SK-N-SH (cell line): ENCODE data around the gene LHX6. TPM values are rescaled to one million over a fixed set of nuclear protein-coding genes. Genes with fewer than 3 reads are reported as not detected.

Experiments used
- CTCF ChIA-PET: fragments of 300-600, 350-600 bp; formaldehyde crosslinking; extraction: SDS; loops from one replicate; lab custom pipeline; 2021; lab: Yijun Ruan, JAX
- POLR2A ChIA-PET: fragments of 350-600 bp; sonication (Branson Sonifier 250); formaldehyde crosslinking; extraction: SDS; loops from one replicate; lab custom pipeline; 2020; ENCODE audit warnings: antibody characterized with exemption, inconsistent platforms; lab: Yijun Ruan, JAX
- DNase-seq: peaks from one replicate; pipeline ENCODE4 v3.0.0; 2012
- H2AFZ ChIP-seq: fragments of 200-600 bp; sonication (generic); 2 replicates; pipeline ENCODE4 v1.8.1; 2016; ENCODE audit warnings: antibody characterized with exemption, mild to moderate bottlenecking, low read depth
- H3F3A ChIP-seq: fragments of 200-600 bp; sonication (generic); replicated peaks from 2 replicates; pipeline ENCODE3; 2016; ENCODE audit warnings: antibody characterized with exemption, mild to moderate bottlenecking; ENCODE audit not compliant: insufficient read depth
- H3K27ac ChIP-seq, 2 experiments: fragments of 200-500 bp in 1 of 2; fragments of 200-600 bp in 1 of 2; sonication (Bioruptor generic) in 1 of 2; sonication (generic), shearing (Covaris generic) in 1 of 2; 2 replicates each; pipeline versions ENCODE4 v1.5.1 to v1.6.1; 2014 to 2016; ENCODE audit warnings: low read depth in 2 of 2, inconsistent platforms in 1 of 2, low read length in 1 of 2, mild to moderate bottlenecking in 1 of 2, mixed read lengths in 1 of 2
- H3K27me3 ChIP-seq: fragments of 200-600 bp; sonication (generic), shearing (Covaris generic); 2 replicates; pipeline ENCODE4 v1.6.1; 2016; ENCODE audit warnings: mixed run types; ENCODE audit not compliant: insufficient read depth
- H3K36me3 ChIP-seq, 2 experiments: fragments of 200-500 bp in 1 of 2; fragments of 200-600 bp in 1 of 2; sonication (Bioruptor generic) in 1 of 2; sonication (generic) in 1 of 2; replicated peaks in 1 of 2; 2 replicates each; pipeline versions ENCODE3 to v1.5.1; 2014 to 2016; ENCODE audit warnings: low read length in 1 of 2, mild to moderate bottlenecking in 1 of 2; ENCODE audit not compliant: insufficient read depth in 2 of 2, control insufficient read depth in 1 of 2
- H3K4me1 ChIP-seq, 2 experiments: fragments of 200-500 bp in 1 of 2; fragments of 200-600 bp in 1 of 2; sonication (Bioruptor generic) in 1 of 2; sonication (generic), shearing (Covaris generic) in 1 of 2; 2 replicates each; pipeline versions ENCODE4 v1.5.1 to v1.6.1; 2014 to 2016; ENCODE audit warnings: low read depth in 1 of 2, low read length in 1 of 2, mixed run types in 1 of 2; ENCODE audit not compliant: insufficient read depth in 2 of 2, control insufficient read depth in 1 of 2
- H3K4me2 ChIP-seq: fragments of 200-600 bp; sonication (generic), shearing (Covaris generic); 2 replicates; pipeline ENCODE4 v1.6.1; 2017; ENCODE audit warnings: mixed run types
- H3K4me3 ChIP-seq, 2 experiments: fragments of 200-500 bp in 1 of 2; fragments of 200-600 bp in 1 of 2; sonication (Bioruptor generic) in 1 of 2; sonication (generic), shearing (Covaris generic) in 1 of 2; 2 replicates each; pipeline versions ENCODE4 v1.5.1 to v1.8.1; 2014 to 2016; ENCODE audit warnings: low read depth in 2 of 2, inconsistent platforms in 1 of 2, low read length in 1 of 2, mild to moderate bottlenecking in 1 of 2, mixed read lengths in 1 of 2, moderate library complexity in 1 of 2
- H3K79me2 ChIP-seq: fragments of 200-600 bp; sonication (generic); 2 replicates; pipeline ENCODE4 v1.8.1; 2017; ENCODE audit warnings: mild to moderate bottlenecking; ENCODE audit not compliant: insufficient read depth
- H3K9ac ChIP-seq: fragments of 200-600 bp; sonication (generic); 2 replicates; pipeline ENCODE4 v1.6.1; 2017; ENCODE audit warnings: mixed run types
- H3K9me2 ChIP-seq: fragments of 200-600 bp; sonication (generic); 2 replicates; pipeline ENCODE4 v1.6.1; 2017; ENCODE audit warnings: mixed run types
- H3K9me3 ChIP-seq: fragments of 200-600 bp; sonication (generic); 2 replicates; pipeline ENCODE4 v1.6.1; 2017; ENCODE audit warnings: mixed run types, mild to moderate bottlenecking, moderate library complexity
- H4K20me1 ChIP-seq: fragments of 200-600 bp; sonication (generic); 2 replicates; pipeline ENCODE4 v1.6.1; 2017; ENCODE audit warnings: mild to moderate bottlenecking, mixed run types; ENCODE audit not compliant: insufficient read depth
- ELF1 ChIP-seq: IDR thresholded peaks from 2 replicates; pipeline ENCODE4 v1.4.0; 2012
- EZH2phosphoT487 ChIP-seq: fragments of 200-600 bp; sonication (generic); IDR thresholded peaks from 2 replicates; pipeline ENCODE4 v1.6.1; 2017; ENCODE audit warnings: low read depth, mixed run types, mild to moderate bottlenecking, antibody characterized with exemption, moderate library complexity, borderline replicate concordance
- FOSL2 ChIP-seq: IDR thresholded peaks from 2 replicates; pipeline ENCODE4 v1.4.0; 2012; ENCODE audit warnings: low read depth, mild to moderate bottlenecking, moderate library complexity, borderline replicate concordance
- GABPA ChIP-seq: IDR thresholded peaks from 2 replicates; pipeline ENCODE4 v1.4.0; 2012; ENCODE audit warnings: low read depth, mild to moderate bottlenecking
- GATA2 ChIP-seq: sonication (generic); formaldehyde crosslinking; IDR thresholded peaks from 2 replicates; pipeline ENCODE4 v1.5.0; 2020; ENCODE audit warnings: mild to moderate bottlenecking, missing genetic modification reagents
- MEF2A ChIP-seq: IDR thresholded peaks from 2 replicates; pipeline ENCODE4 v1.4.0; 2012; ENCODE audit warnings: low read depth, borderline replicate concordance
- POLR2AphosphoS5 ChIP-seq: IDR thresholded peaks from 2 replicates; pipeline ENCODE4 v1.6.1; 2012; ENCODE audit warnings: low read depth, low read length
- RCOR1 ChIP-seq: fragments of 150-350 bp; IDR thresholded peaks from 2 replicates; pipeline ENCODE4 v1.6.1; 2017; ENCODE audit warnings: antibody characterized with exemption, low read length
- RFX5 ChIP-seq: IDR thresholded peaks from 2 replicates; pipeline ENCODE4 v1.6.1; 2012; ENCODE audit warnings: mild to moderate bottlenecking, improper control_type of control experiment, low read length
- TAF1 ChIP-seq: IDR thresholded peaks from 2 replicates; pipeline ENCODE4 v1.6.1; 2012; ENCODE audit warnings: low read depth, mild to moderate bottlenecking, low read length, moderate library complexity, borderline replicate concordance
- TCF12 ChIP-seq: IDR thresholded peaks from 2 replicates; pipeline ENCODE4 v1.4.0; 2012
- USF1 ChIP-seq: IDR thresholded peaks from 2 replicates; pipeline ENCODE4 v1.4.0; 2012; ENCODE audit warnings: low read depth, borderline replicate concordance
- WGBS: methylation state at CpG from one replicate; pipeline ENCODE4 v1.1.6; 2017; ENCODE audit warnings: low lambda C conversion rate; 5-methylcytosine and 5-hydroxymethylcytosine counted together
- polyA plus RNA-seq, 3 experiments: library from polyadenylated mRNA; depleted of rRNA; stranded (reverse); fragments of >200 nt; gene quantifications; 2 replicates each; pipeline ENCODE4 v1.2.3, GENCODE V29; 2012
- TF ChIP-seq, protein P1 (sequence below): fragments of 150-350 bp; IDR thresholded peaks from 2 replicates; pipeline ENCODE4 v1.6.1; 2017; ENCODE audit warnings: antibody characterized with exemption, low read length, low read depth, borderline replicate concordance
- TF ChIP-seq, protein P2 (sequence below): IDR thresholded peaks from 2 replicates; pipeline ENCODE4 v1.6.1; 2012; ENCODE audit warnings: mild to moderate bottlenecking, low read depth, low read length, moderate library complexity
- TF ChIP-seq, protein P3 (sequence below): IDR thresholded peaks from 2 replicates; pipeline ENCODE4; 2012

Gene LHX6
- 0.02 TPM in 1 of 2 replicates, not detected in the other for polyA plus RNA-seq (2012; rRNA removed)
- polyA plus RNA-seq (2012; cell fraction: cytosol; rRNA removed): 0.01 and 0.04 TPM in 2 replicates
- 0.05 TPM in 1 of 2 replicates, not detected in the other for polyA plus RNA-seq (2012; cell fraction: nucleus; rRNA removed)

DNA sequence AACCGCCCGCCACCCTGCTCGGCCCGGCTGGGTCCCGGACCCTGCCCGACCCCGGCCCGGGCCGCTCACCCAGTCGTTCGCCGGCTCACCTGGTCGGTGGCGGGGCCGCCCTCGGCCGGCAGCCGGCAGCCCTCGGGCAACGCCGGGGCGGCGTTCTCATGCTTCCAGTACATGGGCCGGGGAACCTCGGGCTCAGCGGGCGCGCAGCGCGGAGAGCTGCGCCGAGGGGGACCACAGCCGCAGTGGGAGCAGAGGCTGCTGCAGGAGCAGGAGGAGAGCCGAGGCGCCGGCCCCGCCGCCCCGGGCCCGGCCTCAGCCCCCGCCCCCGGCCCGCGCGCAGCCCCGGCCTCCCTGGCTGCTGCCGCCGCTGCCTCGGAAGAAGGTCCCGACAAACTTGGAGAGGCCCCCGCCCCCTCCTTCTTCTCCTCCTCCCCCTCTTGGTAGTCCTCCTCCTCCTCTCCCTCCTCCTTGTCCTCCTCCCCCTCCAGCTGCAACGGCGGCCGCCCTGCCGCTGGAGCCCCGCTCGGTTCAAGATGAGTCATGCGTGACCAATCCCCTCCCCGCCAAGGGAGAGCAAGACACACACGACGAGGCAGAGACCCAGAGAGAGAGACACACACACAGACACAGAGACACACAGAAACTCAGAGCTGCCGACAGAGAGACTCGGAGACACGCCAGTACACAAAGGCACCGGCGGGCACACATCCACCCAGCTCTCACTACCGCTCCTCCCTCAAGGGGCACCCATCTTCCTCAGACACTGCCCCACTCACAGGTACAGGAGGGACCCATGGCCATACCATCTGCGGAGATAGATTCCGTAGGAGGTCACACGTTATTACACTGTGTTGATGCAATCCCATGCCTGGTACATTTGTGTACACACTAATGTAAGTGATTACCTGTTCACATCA, at the start of gene LHX6:
Gene LHX6, minus strand, starts transcription at position 390 of the 917 bp plus-strand sequence. Its CDS starts 217 bp downstream, at position 173.
- DNase-seq: peak; percentile 67
- H3K27me3 ChIP-seq: peaks cover 80% of the 10 kb centered on the region
- WGBS: 6% methylated on average over 32 of the region's 70 CpGs
- H2AFZ ChIP-seq: no peak within 1 kb of the TSS
- no peaks in the 10 kb centered on the region for H3F3A ChIP-seq
- H3K4me1 ChIP-seq: peaks cover 0 to 4% of the 10 kb centered on the region in 2 experiments; a peak in 1 of 4 replicates
- TF ChIP-seq POLR2AphosphoS5 (no peak), EZH2phosphoT487 (peak; percentile 0; the same call in 1 of the 2 replicates), ELF1 (no peak), FOSL2 (0 out of 2 replicates have a peak, but pooled peaks have one; percentile 36), RFX5 (no peak)
- H3K9ac ChIP-seq: no peak within 1 kb of the TSS
- H3K27ac ChIP-seq: no peak within 1 kb of the TSS
- no peaks in the 10 kb centered on the region for H3K9me3 ChIP-seq
- peak within 1 kb of the TSS; percentile 23 to 35; a peak in 1 of 4 replicates for H3K4me3 ChIP-seq
- H3K9me2 ChIP-seq: no peaks in the 10 kb centered on the region
- no peaks in the 10 kb centered on the region for H4K20me1 ChIP-seq
- POLR2A ChIA-PET: no interaction called here
- H3K79me2 ChIP-seq: no peaks in the 10 kb centered on the region
- peak within 1 kb of the TSS; percentile 64; the same call in 1 of the 2 replicates for H3K4me2 ChIP-seq
- H3K36me3 ChIP-seq: no peaks in the 10 kb centered on the region
- CTCF ChIA-PET: no interaction called here

- POLR2A ChIA-PET: no interaction called here
- no peak for DNase-seq
- Histone ChIP-seq H3K27ac (no peak overlapping the region), H3K4me1 (no peaks in the 10 kb centered on the region; a peak in 1 of 4 replicates), H3K9ac (no peak overlapping the region), H3K27me3 (no peaks in the 10 kb centered on the region), H3K9me2 (no peaks in the 10 kb centered on the region), H2AFZ (no peak overlapping the region), H3K9me3 (0 out of 2 replicates have a peak, but pooled peaks cover 6% of the 10 kb centered on the region), H3K79me2 (peaks cover 76% of the 10 kb centered on the region), H3K4me2 (no peak overlapping the region), H3K36me3 (peaks cover 22 to 59% of the 10 kb centered on the region in 2 experiments), H3K4me3 (no peak overlapping the region), H4K20me1 (no peaks in the 10 kb centered on the region; the same call in 1 of the 2 replicates), H3F3A (no peaks in the 10 kb centered on the region)
- 95% methylated on average over 10 of the region's 10 CpGs for WGBS
- CTCF ChIA-PET: interaction anchor here (0.6 kb wide), 1 partner anchor 615 kb away, joined by 3 read pairs; no protein-coding TSS in a partner anchor
- TF ChIP-seq, protein P1, sequence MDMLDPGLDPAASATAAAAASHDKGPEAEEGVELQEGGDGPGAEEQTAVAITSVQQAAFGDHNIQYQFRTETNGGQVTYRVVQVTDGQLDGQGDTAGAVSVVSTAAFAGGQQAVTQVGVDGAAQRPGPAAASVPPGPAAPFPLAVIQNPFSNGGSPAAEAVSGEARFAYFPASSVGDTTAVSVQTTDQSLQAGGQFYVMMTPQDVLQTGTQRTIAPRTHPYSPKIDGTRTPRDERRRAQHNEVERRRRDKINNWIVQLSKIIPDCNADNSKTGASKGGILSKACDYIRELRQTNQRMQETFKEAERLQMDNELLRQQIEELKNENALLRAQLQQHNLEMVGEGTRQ: no peak
- TF ChIP-seq FOSL2: no peak
- TF ChIP-seq MEF2A: no peak
- no peak for TF ChIP-seq GATA2
- no peak for TF ChIP-seq TAF1
- TF ChIP-seq GABPA: no peak
- TF ChIP-seq, protein P2, sequence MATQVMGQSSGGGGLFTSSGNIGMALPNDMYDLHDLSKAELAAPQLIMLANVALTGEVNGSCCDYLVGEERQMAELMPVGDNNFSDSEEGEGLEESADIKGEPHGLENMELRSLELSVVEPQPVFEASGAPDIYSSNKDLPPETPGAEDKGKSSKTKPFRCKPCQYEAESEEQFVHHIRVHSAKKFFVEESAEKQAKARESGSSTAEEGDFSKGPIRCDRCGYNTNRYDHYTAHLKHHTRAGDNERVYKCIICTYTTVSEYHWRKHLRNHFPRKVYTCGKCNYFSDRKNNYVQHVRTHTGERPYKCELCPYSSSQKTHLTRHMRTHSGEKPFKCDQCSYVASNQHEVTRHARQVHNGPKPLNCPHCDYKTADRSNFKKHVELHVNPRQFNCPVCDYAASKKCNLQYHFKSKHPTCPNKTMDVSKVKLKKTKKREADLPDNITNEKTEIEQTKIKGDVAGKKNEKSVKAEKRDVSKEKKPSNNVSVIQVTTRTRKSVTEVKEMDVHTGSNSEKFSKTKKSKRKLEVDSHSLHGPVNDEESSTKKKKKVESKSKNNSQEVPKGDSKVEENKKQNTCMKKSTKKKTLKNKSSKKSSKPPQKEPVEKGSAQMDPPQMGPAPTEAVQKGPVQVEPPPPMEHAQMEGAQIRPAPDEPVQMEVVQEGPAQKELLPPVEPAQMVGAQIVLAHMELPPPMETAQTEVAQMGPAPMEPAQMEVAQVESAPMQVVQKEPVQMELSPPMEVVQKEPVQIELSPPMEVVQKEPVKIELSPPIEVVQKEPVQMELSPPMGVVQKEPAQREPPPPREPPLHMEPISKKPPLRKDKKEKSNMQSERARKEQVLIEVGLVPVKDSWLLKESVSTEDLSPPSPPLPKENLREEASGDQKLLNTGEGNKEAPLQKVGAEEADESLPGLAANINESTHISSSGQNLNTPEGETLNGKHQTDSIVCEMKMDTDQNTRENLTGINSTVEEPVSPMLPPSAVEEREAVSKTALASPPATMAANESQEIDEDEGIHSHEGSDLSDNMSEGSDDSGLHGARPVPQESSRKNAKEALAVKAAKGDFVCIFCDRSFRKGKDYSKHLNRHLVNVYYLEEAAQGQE: no peak
- TF ChIP-seq, protein P3, sequence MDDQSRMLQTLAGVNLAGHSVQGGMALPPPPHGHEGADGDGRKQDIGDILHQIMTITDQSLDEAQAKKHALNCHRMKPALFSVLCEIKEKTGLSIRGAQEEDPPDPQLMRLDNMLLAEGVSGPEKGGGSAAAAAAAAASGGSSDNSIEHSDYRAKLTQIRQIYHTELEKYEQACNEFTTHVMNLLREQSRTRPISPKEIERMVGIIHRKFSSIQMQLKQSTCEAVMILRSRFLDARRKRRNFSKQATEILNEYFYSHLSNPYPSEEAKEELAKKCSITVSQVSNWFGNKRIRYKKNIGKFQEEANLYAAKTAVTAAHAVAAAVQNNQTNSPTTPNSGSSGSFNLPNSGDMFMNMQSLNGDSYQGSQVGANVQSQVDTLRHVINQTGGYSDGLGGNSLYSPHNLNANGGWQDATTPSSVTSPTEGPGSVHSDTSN: no peak
- TF ChIP-seq RCOR1: no peak
- no peak for TF ChIP-seq EZH2phosphoT487
- no peak for TF ChIP-seq TCF12
- TF ChIP-seq USF1: no peak
These were observed 48.6 kb upstream of the LHX6 start for GRCh38 chr9:122277285-122277897.
